Fibroblast of skin of back (primary cell): ENCODE measurements around the gene MAEA.
A peak's percentile ranks its signal among the peaks of the same experiment; 100 is the strongest.
"Not testable (repeated sequence)": the region's sequence is repeated elsewhere in the genome, so short reads cannot be mapped to it uniquely, and the experiment has no call there.

Source experiments
- DNase-seq: peaks from one replicate; pipeline ENCODE4 v3.0.0-alpha.2; 2013

The MAEA gene

GRCh38 chr4:1335193-1335883 is 45.6 kb downstream of the MAEA start:
- not testable (repeated sequence) for DNase-seq

- no peak for DNase-seq
Measured at GRCh38 chr4:1336088-1336491, 46.4 kb downstream of the MAEA start.

- DNase-seq: peak; percentile 68
Measured at GRCh38 chr4:1337376-1337831, 47.7 kb downstream of the MAEA start.

GRCh38 chr4:1337951-1338751 is 48.5 kb downstream of the MAEA start:
- no peak for DNase-seq

- no peak for DNase-seq
Measured at GRCh38 chr4:1338752-1339414, 49.2 kb downstream of the MAEA start.

GRCh38 chr4:1339489-1339888 is 49.8 kb downstream of the MAEA start:
- no peak for DNase-seq

- no peak for DNase-seq
Measured at GRCh38 chr4:1340181-1340747, 50.6 kb downstream of the MAEA start.

GRCh38 chr4:1340861-1341260 is 51.2 kb downstream of the MAEA start:
- DNase-seq: no peak

- peak; percentile 23 for DNase-seq
Measured at GRCh38 chr4:1342003-1342402, 52.3 kb downstream of the MAEA start.

- no peak for DNase-seq
Measured at GRCh38 chr4:1344696-1345095, 55.0 kb downstream of the MAEA start.

- peak; percentile 48 for DNase-seq
Measured at GRCh38 chr4:1345903-1346780, 56.5 kb downstream of the MAEA start.

- DNase-seq: peak; percentile 99
Measured at GRCh38 chr4:1346781-1347409, 57.2 kb downstream of the MAEA start, which contains the start of gene UVSSA. UVSSA (plus strand) TSS chr4:1347208; CDS start chr4:1348092, 884 bp downstream.

GRCh38 chr4:1347410-1347864 is 57.7 kb downstream of the MAEA start:
- peak; percentile 85 for DNase-seq

GRCh38 chr4:1348014-1348513 is 58.4 kb downstream of the MAEA start:
- DNase-seq: no peak

- DNase-seq: no peak
Measured at GRCh38 chr4:1348746-1349145, 59.1 kb downstream of the MAEA start.

GRCh38 chr4:1349359-1350168 is 59.9 kb downstream of the MAEA start:
- no peak for DNase-seq

- DNase-seq: no peak
Measured at GRCh38 chr4:1350169-1350520, 60.5 kb downstream of the MAEA start.

- DNase-seq: peak; percentile 63
Measured at GRCh38 chr4:1351854-1352566, 62.3 kb downstream of the MAEA start.

GRCh38 chr4:1352567-1352900 is 62.8 kb downstream of the MAEA start:
- no peak for DNase-seq
